NOMO-1 (cell line): ENCODE results near the gene LAD1.

ENCODE experiments used
- DNase-seq, 2 experiments: peaks; one replicate each; lab custom pipeline; 2025; ENCODE audit not compliant: unreplicated experiment in 2 of 2; lab: John Stamatoyannopoulos, UW

The LAD1 gene, protein sequence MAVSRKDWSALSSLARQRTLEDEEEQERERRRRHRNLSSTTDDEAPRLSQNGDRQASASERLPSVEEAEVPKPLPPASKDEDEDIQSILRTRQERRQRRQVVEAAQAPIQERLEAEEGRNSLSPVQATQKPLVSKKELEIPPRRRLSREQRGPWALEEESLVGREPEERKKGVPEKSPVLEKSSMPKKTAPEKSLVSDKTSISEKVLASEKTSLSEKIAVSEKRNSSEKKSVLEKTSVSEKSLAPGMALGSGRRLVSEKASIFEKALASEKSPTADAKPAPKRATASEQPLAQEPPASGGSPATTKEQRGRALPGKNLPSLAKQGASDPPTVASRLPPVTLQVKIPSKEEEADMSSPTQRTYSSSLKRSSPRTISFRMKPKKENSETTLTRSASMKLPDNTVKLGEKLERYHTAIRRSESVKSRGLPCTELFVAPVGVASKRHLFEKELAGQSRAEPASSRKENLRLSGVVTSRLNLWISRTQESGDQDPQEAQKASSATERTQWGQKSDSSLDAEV

DNA sequence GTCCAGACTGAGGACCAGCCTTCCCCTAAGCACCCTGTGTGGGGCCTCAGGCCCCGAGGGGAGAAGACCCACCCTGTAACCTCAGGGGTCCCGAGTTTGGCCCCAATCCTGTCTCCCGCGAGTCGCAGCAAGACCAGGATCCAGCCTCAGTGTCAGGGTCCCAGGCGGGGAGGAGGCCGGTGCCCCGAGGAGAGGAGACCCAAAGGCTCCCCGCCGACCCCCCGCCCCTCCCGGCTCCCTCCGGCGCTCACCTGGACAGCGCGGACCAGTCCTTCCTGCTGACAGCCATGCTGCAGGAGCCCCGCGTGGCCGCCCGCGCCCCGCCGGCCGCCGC lies at the start of gene LAD1:
Gene LAD1, minus strand, starts transcription at position 307 of the 334 bp plus-strand sequence. Its CDS starts 18 bp downstream, at position 289.
- DNase-seq: no peak

DNA sequence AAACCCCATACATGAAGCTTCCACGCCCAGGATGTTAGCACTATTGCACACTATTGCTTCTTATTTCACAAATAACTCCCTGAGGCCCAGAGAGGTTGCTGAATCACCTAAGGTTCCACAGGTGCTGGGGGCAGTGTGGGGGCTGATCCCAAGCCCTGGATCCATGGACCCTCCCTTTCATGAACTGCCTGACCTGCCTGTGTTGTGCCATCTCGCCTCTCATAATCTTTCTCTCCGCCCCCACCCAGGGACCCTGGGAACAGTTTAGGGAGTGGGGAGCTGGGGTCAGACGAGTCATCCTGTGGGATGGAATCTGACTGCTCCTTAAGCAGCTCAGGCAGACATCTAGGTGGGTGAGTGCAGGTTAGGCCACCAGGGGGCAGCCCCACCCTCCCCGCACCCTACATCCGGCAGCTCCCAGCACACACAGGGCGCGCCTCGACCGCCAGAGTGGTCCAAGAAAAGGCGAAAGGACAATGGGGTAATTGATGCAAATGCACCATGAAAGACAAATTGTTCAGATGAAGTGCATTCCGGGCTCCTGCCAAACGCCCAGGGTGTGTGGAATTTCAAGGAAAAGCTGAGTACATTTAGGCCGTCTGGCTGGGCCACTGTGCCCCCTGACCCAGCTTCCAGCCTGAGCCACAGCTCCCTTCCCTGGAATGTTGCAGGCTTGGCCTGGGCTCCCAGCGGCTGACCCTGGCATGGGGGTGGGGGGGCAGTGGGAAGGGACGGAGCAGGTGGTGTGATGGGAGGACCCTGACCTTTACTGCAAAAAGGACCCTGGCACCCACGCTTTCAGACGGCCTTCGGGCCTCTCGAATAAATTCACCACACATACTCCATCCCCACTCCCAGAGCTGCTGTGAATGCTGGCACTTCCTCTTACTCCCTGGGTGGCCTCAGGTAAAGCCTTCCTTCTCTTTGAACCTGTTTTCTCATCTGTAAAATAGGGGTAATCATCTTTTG lies 49.1 kb upstream of the LAD1 start:
- DNase-seq: peak; percentile 39 to 44

DNA sequence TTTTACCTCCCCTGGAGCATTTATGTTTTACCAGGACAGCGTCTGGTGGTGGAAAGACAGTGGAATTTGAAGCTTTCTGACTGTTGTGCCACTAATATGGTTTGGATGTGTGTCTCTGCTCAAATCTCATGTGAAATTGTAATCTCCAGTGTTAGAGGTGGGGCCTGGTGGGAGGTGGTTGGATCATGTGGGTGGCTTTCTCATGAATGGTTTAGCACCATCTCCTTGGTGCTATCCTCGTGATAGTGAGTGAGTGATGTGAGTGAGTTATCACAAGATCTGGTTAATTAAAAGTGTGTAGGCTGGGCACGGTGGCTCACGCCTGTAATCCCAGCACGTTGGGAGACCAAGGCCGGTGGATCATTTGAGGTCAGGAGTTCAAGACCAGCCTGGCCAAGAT lies 46.2 kb upstream of the LAD1 start:
- no peak for DNase-seq

DNA sequence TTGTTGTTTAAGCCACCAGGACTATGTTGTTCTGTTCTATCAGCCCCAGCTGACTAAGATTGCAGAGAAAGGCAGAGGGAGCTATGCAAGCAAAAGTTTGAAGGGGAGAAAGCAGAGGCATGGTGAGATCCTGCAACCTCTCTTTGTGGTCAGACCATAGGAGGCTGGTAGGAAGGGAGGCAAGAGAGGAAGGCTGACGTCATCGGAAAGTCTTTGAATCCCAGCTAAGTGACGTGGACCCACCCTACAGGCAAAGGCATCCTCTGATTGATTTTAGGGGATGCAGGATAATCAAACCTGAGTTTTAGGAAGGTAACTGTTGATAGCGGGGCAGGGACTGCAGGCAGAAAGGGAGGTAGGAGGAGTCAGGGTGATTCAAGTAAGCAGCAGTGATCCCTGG lies 45.7 kb upstream of the LAD1 start:
- no peak for DNase-seq

DNA sequence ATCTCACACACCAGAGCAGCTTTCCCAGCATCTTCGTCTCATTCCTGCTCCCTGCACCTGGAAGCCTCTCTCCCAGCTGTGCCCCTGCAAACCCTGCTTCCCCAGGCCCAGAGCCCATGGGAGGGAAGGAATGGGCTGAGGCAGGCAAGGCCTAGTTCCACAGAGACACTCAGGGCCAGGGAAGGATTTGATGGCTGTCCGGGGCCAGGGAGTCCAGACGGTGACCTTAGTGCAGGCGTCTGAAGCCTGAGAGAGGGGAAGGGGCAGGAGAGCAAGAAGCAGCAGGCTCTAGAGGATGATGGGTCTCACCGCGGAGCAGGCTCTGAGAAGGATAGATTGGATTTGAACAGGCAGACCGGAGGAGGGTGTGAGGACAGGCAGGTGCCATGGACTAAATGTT lies 44.6 kb upstream of the LAD1 start:
- no peak for DNase-seq

DNA sequence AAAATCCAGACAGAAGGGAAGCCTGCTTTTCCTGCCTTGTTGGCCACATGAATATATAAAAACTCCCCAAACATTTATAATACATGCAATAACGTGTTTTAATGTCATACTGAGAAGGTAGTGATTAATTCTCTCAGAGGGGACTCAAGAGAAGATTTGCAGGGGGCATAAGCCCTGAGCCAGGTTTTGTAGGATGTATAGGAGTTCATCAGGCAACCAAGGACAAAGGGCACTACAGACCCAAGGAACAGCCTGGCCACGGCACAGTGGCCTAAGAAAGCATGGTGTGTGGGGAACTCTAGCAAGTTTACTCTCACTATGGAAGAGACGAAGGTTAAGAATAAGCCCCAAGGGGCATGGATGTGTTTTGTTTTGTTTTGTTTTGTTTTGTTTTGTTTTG lies 37.8 kb upstream of the LAD1 start:
- DNase-seq: no peak

DNA sequence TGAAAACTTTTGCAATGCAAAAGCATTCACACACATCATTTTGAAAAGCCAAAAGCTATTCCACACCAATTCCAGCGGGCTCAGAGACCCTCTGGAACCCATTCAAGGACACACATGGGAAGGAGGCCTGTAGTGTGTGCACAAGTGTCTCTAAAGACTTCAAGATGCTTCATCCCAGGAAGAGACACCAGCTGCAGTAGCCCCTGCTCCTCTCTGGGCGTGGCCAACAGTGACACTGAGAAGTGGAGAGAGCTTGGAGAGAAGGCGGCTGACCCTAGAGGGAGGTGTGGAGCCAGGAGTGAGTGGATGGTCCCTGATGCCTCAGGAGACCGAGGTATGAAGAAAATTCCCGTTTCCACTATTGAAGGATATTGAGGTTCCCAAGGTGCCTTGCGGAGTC lies 37.3 kb upstream of the LAD1 start:
- DNase-seq: no peak

DNA sequence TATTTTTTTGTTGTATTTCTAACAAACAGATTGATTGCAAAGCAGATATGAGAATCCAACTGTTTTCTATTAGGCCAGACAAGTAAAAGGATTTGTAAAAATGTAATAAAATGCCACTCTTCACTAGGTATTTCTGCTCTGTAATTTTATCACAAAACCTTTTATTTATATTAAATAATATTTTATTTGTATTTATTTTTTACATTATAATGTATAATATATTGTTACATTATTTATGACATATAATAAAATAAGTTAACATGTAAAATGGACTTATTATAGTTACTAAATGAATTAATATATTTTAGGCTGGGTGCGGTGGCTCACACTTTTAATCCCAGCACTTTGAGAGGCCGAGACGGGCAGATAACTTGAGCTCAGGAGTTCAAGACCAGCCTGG lies 35.1 kb upstream of the LAD1 start:
- DNase-seq: no peak

DNA sequence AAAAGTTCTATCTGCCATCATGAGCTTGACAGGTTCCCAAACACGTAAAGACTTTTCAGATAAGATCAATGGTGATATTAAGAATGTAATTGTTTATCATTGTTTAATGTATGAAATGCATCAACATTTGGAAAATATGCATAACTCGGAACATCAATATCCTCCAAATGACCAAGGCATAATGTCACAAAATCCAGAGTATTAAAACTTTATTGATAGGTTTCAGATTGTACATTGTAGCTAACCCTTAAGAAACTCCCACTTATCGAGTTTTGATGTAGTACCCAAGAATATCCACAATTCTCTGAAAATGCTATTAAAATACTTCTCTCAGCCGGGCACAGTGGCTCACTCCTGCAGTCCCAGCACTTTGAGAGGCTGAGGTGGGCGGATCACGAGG lies 34.5 kb upstream of the LAD1 start:
- DNase-seq: no peak

DNA sequence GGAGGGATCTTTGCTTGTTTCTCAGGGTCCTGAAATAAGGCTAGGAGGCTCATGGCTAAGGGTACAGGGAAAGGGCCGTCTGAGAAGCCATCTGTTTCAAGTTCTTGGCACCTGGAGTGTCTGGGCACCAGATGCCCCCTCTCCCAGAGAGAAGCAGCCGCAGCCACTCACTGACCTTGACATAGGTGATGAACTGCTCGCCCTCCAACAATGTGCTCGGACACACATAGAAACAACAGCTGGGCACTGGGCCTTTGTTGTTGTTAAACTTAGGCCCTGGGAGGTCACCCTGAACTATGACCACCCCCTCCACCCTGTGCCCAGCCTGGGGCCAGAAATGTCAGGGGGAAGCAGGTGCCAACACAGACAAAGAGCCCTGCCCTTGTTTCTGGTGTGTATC lies 31.7 kb upstream of the LAD1 start:
- no peak for DNase-seq

DNA sequence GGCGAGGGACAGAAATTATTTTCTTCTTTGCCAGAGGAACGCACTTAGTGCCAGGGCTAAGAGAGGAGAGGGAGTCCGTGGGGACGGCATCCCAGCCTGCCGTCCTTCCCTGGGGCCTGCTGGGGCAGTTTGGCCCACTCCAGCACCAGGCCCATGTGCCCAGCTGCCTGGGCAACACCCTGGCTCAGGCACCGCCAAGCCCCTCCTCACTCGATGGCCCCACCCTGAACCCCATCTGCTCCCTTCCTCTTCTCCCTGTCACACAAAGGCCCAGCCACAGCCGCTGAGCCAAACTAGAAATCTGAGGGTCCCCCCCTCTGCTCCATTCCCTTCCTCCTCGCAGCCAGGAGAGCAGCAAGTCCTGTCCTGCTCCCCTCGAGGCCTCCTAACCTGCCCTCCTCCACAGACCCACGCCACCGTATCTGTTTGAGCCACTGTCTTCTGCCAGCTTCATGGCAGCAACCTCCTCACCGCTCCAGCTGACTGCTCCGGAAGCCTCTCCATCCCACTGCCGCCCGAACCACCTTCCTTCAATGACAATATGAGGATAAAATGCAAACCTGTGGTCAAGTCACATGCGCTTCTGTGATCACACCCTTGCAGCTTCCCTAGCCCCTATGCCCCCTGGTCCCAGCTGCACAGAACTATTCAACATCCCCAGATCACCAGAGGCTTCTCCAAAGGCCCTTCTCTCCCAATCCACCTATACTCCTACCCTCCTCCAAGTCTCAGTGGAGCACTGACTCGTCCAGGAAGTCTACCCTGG lies 30.8 kb upstream of the LAD1 start:
- no peak for DNase-seq

DNA sequence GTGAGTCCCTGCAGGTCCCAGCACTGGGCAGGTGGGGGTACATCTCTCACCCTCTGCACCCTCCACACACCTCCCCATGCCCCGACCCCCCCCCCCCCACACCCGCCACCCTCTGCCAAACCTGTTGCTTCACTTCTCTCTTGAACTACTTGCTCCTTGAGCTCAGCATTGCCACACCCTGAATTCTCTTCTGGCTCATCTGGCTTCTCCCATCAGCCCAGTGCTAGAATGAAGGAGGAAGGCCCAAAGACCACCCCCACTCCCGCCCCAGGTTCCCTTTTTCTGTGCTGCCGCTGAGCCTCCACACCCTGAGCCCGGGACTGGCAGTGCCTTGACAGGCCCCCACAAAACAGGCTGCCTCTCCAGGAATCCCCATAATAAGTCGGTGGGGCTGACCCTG lies 28.8 kb upstream of the LAD1 start:
- DNase-seq: peak; percentile 61 to 77

DNA sequence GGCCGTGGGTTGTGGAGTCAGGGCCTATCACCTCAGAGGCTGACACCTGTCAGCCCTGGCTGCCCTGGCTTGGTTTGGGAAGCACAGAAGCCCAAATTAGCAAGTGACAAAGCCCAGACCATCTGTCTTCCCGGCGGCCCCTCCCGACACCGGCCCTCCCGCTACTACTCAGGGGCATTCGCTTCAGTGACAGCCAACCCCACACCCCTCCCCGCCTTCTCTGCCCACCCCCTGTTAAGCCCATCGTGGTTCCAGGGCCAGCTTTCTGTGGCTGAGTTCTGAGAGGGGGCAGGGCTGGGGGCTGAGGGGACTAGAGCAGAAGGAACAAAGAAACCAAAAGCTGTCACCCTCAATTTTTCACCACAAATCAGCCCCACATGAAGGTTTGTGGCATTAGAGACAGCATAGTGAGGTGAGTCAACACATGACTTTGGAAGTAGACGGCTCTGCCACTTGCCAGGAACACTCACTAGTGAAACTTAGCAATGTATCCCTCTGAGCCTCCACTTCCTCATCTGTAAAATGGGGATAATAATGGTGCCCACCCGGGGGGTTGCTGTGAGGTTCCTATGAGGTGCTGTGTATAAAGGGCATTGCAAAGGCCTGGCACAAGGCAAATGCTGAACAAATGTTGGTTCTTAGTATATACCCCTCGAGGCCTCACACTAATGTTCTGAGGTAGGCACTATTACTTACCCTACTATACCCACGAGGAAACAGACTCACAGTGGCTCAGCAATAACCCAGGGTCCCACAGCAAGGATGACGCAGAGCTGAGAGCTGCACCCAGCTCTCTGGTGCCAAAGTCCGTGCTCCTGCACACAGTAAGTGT lies 27.6 kb upstream of the LAD1 start:
- DNase-seq: no peak

DNA sequence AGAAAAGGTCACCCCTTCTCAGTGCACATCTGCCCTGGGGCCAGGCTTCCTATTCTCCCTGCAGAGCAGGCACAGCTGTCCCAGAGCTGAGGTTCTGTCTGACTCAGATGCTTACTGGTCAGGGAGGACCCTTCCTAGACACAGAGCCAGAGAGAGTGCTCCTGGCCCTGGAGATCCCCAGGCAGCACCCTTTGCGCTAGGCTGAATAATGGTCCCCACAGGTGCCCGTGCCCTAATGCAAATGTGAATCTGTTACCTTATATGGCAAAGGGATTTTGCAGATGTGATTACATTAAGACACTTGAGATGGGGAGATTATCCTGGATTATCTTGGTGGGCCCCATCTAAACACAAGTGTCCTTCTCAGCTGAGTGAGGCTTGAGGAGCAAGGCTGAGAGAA lies 25.0 kb upstream of the LAD1 start:
- DNase-seq: no peak

DNA sequence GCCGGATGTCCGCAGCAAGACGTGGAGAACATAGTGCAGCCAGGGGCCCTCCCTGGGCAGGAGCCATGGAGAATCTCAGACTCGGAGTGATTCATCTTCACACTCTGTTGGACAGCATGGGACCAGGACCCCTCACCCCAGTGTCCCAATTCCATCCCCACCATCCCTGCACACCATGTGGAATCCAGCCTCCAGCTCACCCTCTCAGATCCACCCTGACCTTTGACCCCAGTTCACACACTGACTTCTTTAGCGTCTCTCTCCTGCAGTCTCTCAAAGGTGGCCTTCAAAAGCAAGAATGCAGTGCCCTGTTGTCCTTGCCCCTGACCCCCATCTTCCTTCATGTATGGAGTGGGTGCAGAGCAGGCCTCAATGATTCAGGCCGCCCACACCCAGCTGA lies 24.5 kb upstream of the LAD1 start:
- DNase-seq: no peak

DNA sequence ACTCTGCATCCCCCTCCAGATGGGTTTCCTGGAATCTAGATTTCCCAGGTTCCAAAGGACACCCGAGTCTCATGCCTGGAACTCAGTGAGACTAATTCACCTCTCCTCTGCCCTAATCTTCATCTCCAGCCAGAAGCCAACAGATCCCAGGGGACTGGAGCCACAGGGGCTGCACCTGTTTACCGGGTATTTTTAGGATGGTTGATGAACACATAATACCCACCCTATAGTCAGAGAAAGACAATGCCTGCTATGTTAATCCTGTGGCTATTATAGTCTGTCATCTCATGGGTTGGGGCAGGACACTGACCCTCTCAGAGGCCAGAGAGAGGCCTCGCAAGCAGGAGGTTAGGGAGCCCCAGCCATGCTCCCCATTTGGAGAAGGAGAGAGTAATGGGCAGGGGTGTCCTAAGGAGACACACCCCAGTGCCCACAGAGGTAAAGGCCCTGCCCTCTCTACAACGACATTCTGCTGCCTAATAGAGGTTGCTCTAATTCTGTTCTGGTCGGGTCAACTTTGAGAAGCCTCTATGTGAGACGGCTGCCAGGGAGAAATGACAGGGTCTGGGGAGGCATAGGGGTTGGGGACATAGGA lies 23.4 kb upstream of the LAD1 start:
- DNase-seq: no peak

DNA sequence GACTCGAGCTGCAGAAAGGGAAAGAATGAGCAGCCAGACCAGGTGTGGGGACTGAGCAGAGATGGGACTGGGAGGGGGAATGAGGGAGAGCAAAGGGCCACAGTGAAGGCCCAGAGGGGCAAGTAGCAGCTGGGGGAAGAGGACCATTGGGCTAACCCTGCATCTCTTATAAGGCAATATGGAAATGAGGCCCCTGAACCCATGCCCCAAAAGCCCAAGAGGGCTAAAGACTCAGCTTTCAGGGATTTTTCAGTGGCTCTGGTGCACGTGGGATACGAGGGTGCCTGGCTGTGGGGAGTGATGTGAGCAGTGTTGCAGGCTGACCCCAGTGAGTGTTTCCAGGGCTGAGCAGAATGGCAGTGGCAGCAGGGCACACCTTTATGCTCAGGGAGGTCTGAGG lies 22.9 kb upstream of the LAD1 start:
- DNase-seq: no peak

DNA sequence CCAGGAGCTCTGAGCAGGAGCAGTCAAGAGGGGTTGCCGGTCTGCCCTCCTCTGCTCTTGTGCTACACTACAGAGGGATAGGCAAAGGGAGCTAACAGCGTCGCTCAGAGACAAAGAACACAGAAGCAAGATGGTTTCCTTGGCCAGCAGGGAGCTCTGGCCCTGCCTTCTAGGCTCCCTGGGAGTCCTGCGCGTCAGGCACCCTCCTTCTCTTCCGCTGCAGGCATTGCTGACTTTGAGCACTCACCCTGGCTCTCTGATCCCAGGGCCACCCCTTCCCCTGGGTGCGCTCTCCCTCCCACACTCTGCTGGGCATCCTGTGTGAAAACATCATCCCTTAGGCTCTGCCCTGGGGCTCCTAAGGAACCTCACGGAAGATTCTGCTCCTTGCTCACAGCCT lies 21.9 kb upstream of the LAD1 start:
- no peak for DNase-seq

DNA sequence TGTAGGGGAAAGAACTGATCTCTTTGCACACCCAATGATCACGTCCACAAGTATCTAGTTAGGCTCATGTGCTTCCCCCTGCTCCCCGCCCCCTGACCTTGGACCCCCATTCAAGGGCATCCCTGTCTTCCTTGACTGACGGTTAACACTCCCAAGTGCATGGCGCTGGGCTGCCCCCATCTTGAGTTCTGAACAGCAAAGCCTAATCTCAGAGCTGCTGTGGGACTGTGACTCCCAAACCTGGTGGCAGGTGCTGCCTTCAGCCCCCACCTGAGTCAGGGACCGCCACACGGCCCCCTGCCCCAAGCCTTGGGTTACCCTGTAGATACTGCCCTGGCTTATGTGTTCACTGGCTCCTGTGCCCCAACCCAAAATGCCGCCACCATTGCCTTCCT lies 21.5 kb upstream of the LAD1 start:
- DNase-seq: no peak
